Neuronal stem cell (in vitro differentiated cells): ENCODE data around the gene NCOA4.
"Not testable (repeated sequence)": the region's sequence is repeated elsewhere in the genome, so short reads cannot be mapped to it uniquely, and the experiment has no call there.

ENCODE experiments used
- DNase-seq: peaks from one replicate; pipeline ENCODE4 v3.0.0-alpha.2; 2013; ENCODE audit warnings: low spot score
- H2AFZ ChIP-seq: one replicate; pipeline ENCODE4 v1.6.1; 2013; ENCODE audit warnings: mild to moderate bottlenecking, low read length, inconsistent platforms
- H2AK5ac ChIP-seq: 2 replicates; pipeline ENCODE4 v1.6.1; 2013; ENCODE audit warnings: low read depth, mild to moderate bottlenecking, inconsistent platforms, low read length, moderate library complexity, mixed read lengths
- H2BK120ac ChIP-seq: 2 replicates; pipeline ENCODE4 v1.6.1; 2013; ENCODE audit warnings: low read depth, mild to moderate bottlenecking, inconsistent platforms, low read length, moderate library complexity, mixed read lengths
- H2BK12ac ChIP-seq: one replicate; pipeline ENCODE4 v1.6.1; 2013; ENCODE audit warnings: low read length, inconsistent platforms
- H2BK15ac ChIP-seq: 2 replicates; pipeline ENCODE4 v1.6.1; 2013; ENCODE audit warnings: mild to moderate bottlenecking, low read length, inconsistent platforms, mixed read lengths
- H2BK5ac ChIP-seq: one replicate; pipeline ENCODE4 v1.6.1; 2013; ENCODE audit warnings: inconsistent platforms, mild to moderate bottlenecking, low read length, moderate library complexity
- H3K14ac ChIP-seq: one replicate; pipeline ENCODE4 v1.6.1; 2013; ENCODE audit warnings: low read length, inconsistent platforms
- H3K18ac ChIP-seq: 2 replicates; pipeline ENCODE4 v1.6.1; 2013; ENCODE audit warnings: low read length, inconsistent platforms
- H3K23ac ChIP-seq: 2 replicates; pipeline ENCODE4 v1.6.1; 2013; ENCODE audit warnings: low read depth, mild to moderate bottlenecking, mixed read lengths, low read length, inconsistent platforms; ENCODE audit not compliant: poor library complexity
- H3K27ac ChIP-seq: replicated peaks from 3 replicates; pipeline ENCODE4 v1.5.1; 2013; ENCODE audit warnings: low read length, inconsistent platforms
- H3K27me3 ChIP-seq, 3 experiments: 2 replicates each; pipeline ENCODE4 v1.6.1; 2013; ENCODE audit warnings: low read length in 3 of 3, mild to moderate bottlenecking in 2 of 3, inconsistent platforms in 1 of 3, low read depth in 1 of 3, mixed read lengths in 1 of 3, moderate library complexity in 1 of 3; ENCODE audit not compliant: control insufficient read depth in 3 of 3, insufficient read depth in 3 of 3
- H3K36me3 ChIP-seq, 2 donors: replicated peaks in 1 of 2; 2 replicates each; pipeline ENCODE4 v1.6.1; 2013; ENCODE audit warnings: low read length in 2 of 2; ENCODE audit not compliant: control insufficient read depth in 2 of 2, insufficient read depth in 2 of 2
- H3K4ac ChIP-seq: 2 replicates; pipeline ENCODE4 v1.6.1; 2013; ENCODE audit warnings: inconsistent platforms, mild to moderate bottlenecking, low read length, moderate library complexity
- H3K4me1 ChIP-seq, 2 donors: 1 replicate in 1 of 2; 2 replicates in 1 of 2; pipeline ENCODE4 v1.6.1; 2013; ENCODE audit warnings: low read length in 2 of 2, low read depth in 1 of 2; ENCODE audit not compliant: control insufficient read depth in 2 of 2, insufficient read depth in 1 of 2
- H3K4me2 ChIP-seq: one replicate; pipeline ENCODE4 v1.6.1; 2013; ENCODE audit warnings: mild to moderate bottlenecking, low read length, inconsistent platforms; ENCODE audit not compliant: insufficient read depth, poor library complexity, severe bottlenecking
- H3K4me3 ChIP-seq, 2 donors: 2 replicates each; pipeline ENCODE4 v1.5.1; 2013; ENCODE audit warnings: low read length in 2 of 2, mild to moderate bottlenecking in 2 of 2, inconsistent platforms in 1 of 2, moderate library complexity in 1 of 2
- H3K79me1 ChIP-seq: one replicate; pipeline ENCODE4 v1.6.1; 2013; ENCODE audit warnings: low read depth, mild to moderate bottlenecking, inconsistent platforms, low read length, moderate library complexity
- H3K9ac ChIP-seq: one replicate; pipeline ENCODE4 v1.6.1; 2013; ENCODE audit warnings: mild to moderate bottlenecking, low read depth, low read length, inconsistent platforms; ENCODE audit not compliant: poor library complexity
- H3K9me3 ChIP-seq, 2 donors: replicated peaks in 1 of 2; 2 replicates each; pipeline versions ENCODE3 to v1.6.1; 2013; ENCODE audit warnings: low read length in 2 of 2, mild to moderate bottlenecking in 2 of 2, inconsistent platforms in 1 of 2, low read depth in 1 of 2, mixed read lengths in 1 of 2, moderate library complexity in 1 of 2; ENCODE audit not compliant: control insufficient read depth in 2 of 2, insufficient read depth in 1 of 2
- H4K8ac ChIP-seq: one replicate; pipeline ENCODE4 v1.6.1; 2013; ENCODE audit warnings: low read depth, mild to moderate bottlenecking, inconsistent platforms, low read length, moderate library complexity
- H4K91ac ChIP-seq: one replicate; pipeline ENCODE4 v1.6.1; 2013; ENCODE audit warnings: low read length, low read depth, mild to moderate bottlenecking, inconsistent platforms; ENCODE audit not compliant: poor library complexity
- WGBS, 2 donors: extraction: QIAGEN DNeasy Blood & Tissue Kit; methylation state at CpG; one replicate each; pipeline ENCODE4 v1.1.7; 2013; ENCODE audit warnings: missing lambda C conversion rate in 2 of 2, mixed read lengths in 1 of 2; ENCODE audit not compliant: insufficient read length in 2 of 2, insufficient replicate concordance in 1 of 2; ENCODE audit errors: extremely low coverage in 2 of 2; 5-methylcytosine and 5-hydroxymethylcytosine counted together

Gene NCOA4

GRCh38 chr10:46001187-46001756 is 29.2 kb downstream of the NCOA4 start:
- DNase-seq, result no peak
- Histone ChIP-seq H3K14ac (no peak overlapping the region), H3K9ac (no peak overlapping the region), H2AK5ac (no peak overlapping the region), H3K36me3 (peaks cover 17 to 90% of the 10 kb centered on the region in 2 donors), H3K4me3 (no peak overlapping the region), H3K18ac (no peak overlapping the region), H2BK12ac (no peak overlapping the region), H4K8ac (no peak overlapping the region), H3K4ac (no peak overlapping the region), H3K27ac (no peak overlapping the region), H3K4me1 (no peaks in the 10 kb centered on the region), H2BK5ac (no peak overlapping the region), H3K9me3 (no peaks in the 10 kb centered on the region), H2BK120ac (no peak overlapping the region), H3K79me1 (no peaks in the 10 kb centered on the region), H2AFZ (no peak overlapping the region), H3K4me2 (no peak overlapping the region), H3K23ac (no peak overlapping the region), H3K27me3 (no peaks in the 10 kb centered on the region), H4K91ac (no peak overlapping the region), H2BK15ac (no peak overlapping the region)
- no CpG with 5 or more reads among the region's 5 CpGs for WGBS, 2 donors

- Histone ChIP-seq H3K9me3 (no peaks in the 10 kb centered on the region), H3K79me1 (no peaks in the 10 kb centered on the region), H3K23ac (no peak overlapping the region), H3K4me3 (no peak overlapping the region), H3K14ac (no peak overlapping the region), H2BK15ac (no peak overlapping the region), H3K4me1 (no peaks in the 10 kb centered on the region), H3K27ac (no peak overlapping the region), H3K27me3 (no peaks in the 10 kb centered on the region), H2BK120ac (no peak overlapping the region), H2BK12ac (no peak overlapping the region), H2BK5ac (no peak overlapping the region), H3K9ac (no peak overlapping the region), H3K18ac (no peak overlapping the region), H2AFZ (no peak overlapping the region), H2AK5ac (no peak overlapping the region), H3K36me3 (peaks cover 16 to 83% of the 10 kb centered on the region in 2 donors), H4K8ac (peak overlapping the region; percentile 30), H3K4me2 (no peak overlapping the region), H3K4ac (no peak overlapping the region), H4K91ac (no peak overlapping the region)
- DNase-seq, result no peak
- WGBS, 2 donors, result no CpG with 5 or more reads among the region's 1 CpG
These were observed 29.9 kb downstream of the NCOA4 start for GRCh38 chr10:46000538-46000937.

- H4K8ac ChIP-seq, H3K79me1 ChIP-seq, H3K27me3 ChIP-seq, H2AK5ac ChIP-seq, DNase-seq, H3K9me3 ChIP-seq, H2AFZ ChIP-seq, H2BK5ac ChIP-seq, H3K4me1 ChIP-seq, H2BK15ac ChIP-seq, H3K27ac ChIP-seq, H3K4ac ChIP-seq, H2BK120ac ChIP-seq, H3K9ac ChIP-seq, H2BK12ac ChIP-seq, H3K23ac ChIP-seq, H3K14ac ChIP-seq, H4K91ac ChIP-seq, H3K4me2 ChIP-seq, H3K4me3 ChIP-seq, H3K18ac ChIP-seq: not testable (repeated sequence)
- WGBS, 2 donors, result no CpG with 5 or more reads among the region's 5 CpGs
- H3K36me3 ChIP-seq, result peaks cover 14 to 77% of the 10 kb centered on the region in 2 donors
These were observed 30.5 kb downstream of the NCOA4 start for GRCh38 chr10:45999955-46000354.

GRCh38 chr10:45997994-45998763 is 32.2 kb downstream of the NCOA4 start:
- Histone ChIP-seq H2BK12ac (no peak overlapping the region), H3K9me3 (no peaks in the 10 kb centered on the region), H3K23ac (no peak overlapping the region), H3K14ac (no peak overlapping the region), H2AFZ (no peak overlapping the region), H3K18ac (no peak overlapping the region), H3K4me3 (no peak overlapping the region), H2BK120ac (no peak overlapping the region), H3K4me2 (no peak overlapping the region), H2BK15ac (no peak overlapping the region), H3K79me1 (no peaks in the 10 kb centered on the region), H2AK5ac (no peak overlapping the region), H3K36me3 (peaks cover 10 to 69% of the 10 kb centered on the region in 2 donors), H3K9ac (no peak overlapping the region), H3K4me1 (no peaks in the 10 kb centered on the region), H2BK5ac (no peak overlapping the region), H3K27me3 (no peaks in the 10 kb centered on the region), H4K8ac (no peak overlapping the region), H4K91ac (no peak overlapping the region), H3K27ac (no peak overlapping the region), H3K4ac (no peak overlapping the region)
- DNase-seq, result no peak
- no CpG with 5 or more reads among the region's 5 CpGs for WGBS, 2 donors
